ENCODE measurements around the gene NFAM1. TPM values are rescaled to one million over a fixed set of nuclear protein-coding genes. Genes with fewer than 3 reads are reported as not detected.

NFAM1 gene
- total and polyA plus RNA-seq, 2 experiments from 2014 or later: 0.53 to 1.0 TPM

DNA sequence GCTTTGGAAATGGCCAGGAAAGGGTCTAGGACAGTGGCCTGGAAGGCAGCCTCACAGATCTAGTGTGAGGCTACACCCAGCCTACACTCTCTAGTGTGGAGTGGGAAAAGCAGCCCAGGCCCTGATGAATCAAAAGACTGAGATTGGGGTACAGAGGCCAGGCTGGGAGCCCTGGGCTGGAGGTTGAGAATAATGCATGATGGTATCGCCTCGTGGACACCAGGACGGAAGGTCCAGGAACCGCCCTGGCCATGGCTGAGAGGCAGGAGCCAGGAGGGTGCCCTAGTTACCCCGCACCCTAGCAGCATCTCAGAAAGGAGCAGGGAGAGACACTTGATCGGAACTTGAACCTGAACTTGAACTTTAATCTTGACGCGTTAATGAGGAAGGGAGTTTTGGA lies 40.5 kb upstream of the NFAM1 start:
- TF ChIP-seq EZH2phosphoT487 (IDR thresholded peaks at IDR 0.05; ENCODE audit: low read depth, severe bottlenecking, unreplicated experiment) (no peak), EZH2 (IDR thresholded peaks at IDR 0.05; ENCODE audit: borderline replicate concordance) (no peak), CTCF (IDR thresholded peaks at IDR 0.05; ENCODE audit: poor library complexity) (no peak)
- DNase-seq (ENCODE audit: low spot score): no peak
- 95% methylated on average over 8 of the region's 8 CpGs for WGBS (ENCODE audit: low lambda C conversion rate, missing lambda C conversion rate)

GRCh38 chr22:42471441-42471840 lies 39.2 kb upstream of the NFAM1 start:
- no peak overlapping the region for H3K4me2 ChIP-seq
- no peak for DNase-seq (ENCODE audit: low spot score)
- no peak for TF ChIP-seq CTCF (IDR thresholded peaks at IDR 0.05; ENCODE audit: poor library complexity)
- TF ChIP-seq EZH2 (IDR thresholded peaks at IDR 0.05; ENCODE audit: borderline replicate concordance): no peak
- TF ChIP-seq EZH2phosphoT487 (IDR thresholded peaks at IDR 0.05; ENCODE audit: low read depth, severe bottlenecking, unreplicated experiment): no peak
- H3K4me3 ChIP-seq: no peak overlapping the region
- no peak overlapping the region for H2AFZ ChIP-seq
- H3K27me3 ChIP-seq: no peaks in the 10 kb centered on the region
- H3K79me2 ChIP-seq: no peaks in the 10 kb centered on the region
- 92% methylated on average over 1 of the region's 1 CpG for WGBS (ENCODE audit: low lambda C conversion rate, missing lambda C conversion rate)
- H3K4me1 ChIP-seq (ENCODE audit: insufficient read depth): no peaks in the 10 kb centered on the region
- no peak overlapping the region for H3K27ac ChIP-seq
- H3K9me2 ChIP-seq (replicated peaks; ENCODE audit: insufficient read depth): no peaks in the 10 kb centered on the region
- H3K36me3 ChIP-seq (replicated peaks; ENCODE audit: insufficient read depth, low read depth): no peaks in the 10 kb centered on the region
- H4K20me1 ChIP-seq (ENCODE audit: insufficient read depth, poor library complexity, severe bottlenecking): no peaks in the 10 kb centered on the region
- no peaks in the 10 kb centered on the region for H3K9me3 ChIP-seq (ENCODE audit: low read depth)

More for the DNA sequence above, 40.5 kb upstream of the NFAM1 start:
- H3K36me3 ChIP-seq (replicated peaks; ENCODE audit: insufficient read depth, low read depth): no peaks in the 10 kb centered on the region
- H3K9me2 ChIP-seq (replicated peaks; ENCODE audit: insufficient read depth): no peaks in the 10 kb centered on the region
- H3K9me3 ChIP-seq (ENCODE audit: low read depth): no peaks in the 10 kb centered on the region
- no peak overlapping the region for H3K4me3 ChIP-seq
- H3K79me2 ChIP-seq: no peaks in the 10 kb centered on the region
- no peaks in the 10 kb centered on the region for H3K4me1 ChIP-seq (ENCODE audit: insufficient read depth)
- no peaks in the 10 kb centered on the region for H4K20me1 ChIP-seq (ENCODE audit: insufficient read depth, poor library complexity, severe bottlenecking)
- H2AFZ ChIP-seq: no peak overlapping the region
- no peak overlapping the region for H3K27ac ChIP-seq
- no peaks in the 10 kb centered on the region for H3K27me3 ChIP-seq
- no peak overlapping the region for H3K4me2 ChIP-seq

GRCh38 chr22:42470366-42471082 lies 38.3 kb upstream of the NFAM1 start:
- whole genome bisulfite sequencing (ENCODE audit: low lambda C conversion rate, missing lambda C conversion rate): 73% methylated on average over 4 of the region's 4 CpGs
- DNase-seq (ENCODE audit: low spot score): no peak
- no peak for TF ChIP-seq EZH2 (IDR thresholded peaks at IDR 0.05; ENCODE audit: borderline replicate concordance)
- no peak for TF ChIP-seq CTCF (IDR thresholded peaks at IDR 0.05; ENCODE audit: poor library complexity)

More at GRCh38 chr22:42470366-42471082, 38.3 kb upstream of the NFAM1 start:
- Histone ChIP-seq H2AFZ (no peak overlapping the region), H3K27me3 (no peaks in the 10 kb centered on the region), H3K4me2 (no peak overlapping the region), H3K9me2 (replicated peaks; ENCODE audit: insufficient read depth) (no peaks in the 10 kb centered on the region), H3K4me1 (ENCODE audit: insufficient read depth) (no peaks in the 10 kb centered on the region), H3K27ac (no peak overlapping the region), H3K79me2 (no peaks in the 10 kb centered on the region), H4K20me1 (ENCODE audit: insufficient read depth, poor library complexity, severe bottlenecking) (no peaks in the 10 kb centered on the region), H3K9me3 (ENCODE audit: low read depth) (no peaks in the 10 kb centered on the region), H3K4me3 (no peak overlapping the region), H3K36me3 (replicated peaks; ENCODE audit: insufficient read depth, low read depth) (no peaks in the 10 kb centered on the region)
